GM19372 (cell line): ENCODE results near the gene CAD.

ENCODE experiments used
- ATAC-seq: cut with Tn5 transposase; IDR thresholded peaks from one replicate; pipeline ENCODE4 v1.9.1; 2021; ENCODE audit warnings: mild to moderate bottlenecking, low read depth, moderate library complexity; ENCODE audit not compliant: unreplicated experiment

Gene CAD

DNA sequence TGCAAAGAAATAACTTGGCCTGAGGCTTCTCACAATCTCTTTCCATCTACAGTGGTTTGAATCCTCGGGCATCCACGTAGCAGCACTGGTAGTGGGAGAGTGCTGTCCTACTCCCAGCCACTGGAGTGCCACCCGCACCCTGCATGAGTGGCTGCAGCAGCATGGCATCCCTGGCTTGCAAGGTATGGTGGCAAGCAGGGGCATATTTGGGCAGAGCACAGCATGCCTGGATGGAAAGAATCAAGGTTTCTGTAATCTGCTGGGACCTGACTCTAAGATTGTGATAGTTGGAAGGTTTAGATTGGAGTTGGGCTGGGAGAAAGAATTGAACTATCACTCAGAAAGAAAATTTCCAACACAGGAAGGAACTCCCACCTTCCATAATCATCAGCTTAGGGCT lies 4.0 kb downstream of the CAD start:
- ATAC-seq, result no peak

- no peak for ATAC-seq
Observed at GRCh38 chr2:27222407-27222806, 5.2 kb downstream of the CAD start.

DNA sequence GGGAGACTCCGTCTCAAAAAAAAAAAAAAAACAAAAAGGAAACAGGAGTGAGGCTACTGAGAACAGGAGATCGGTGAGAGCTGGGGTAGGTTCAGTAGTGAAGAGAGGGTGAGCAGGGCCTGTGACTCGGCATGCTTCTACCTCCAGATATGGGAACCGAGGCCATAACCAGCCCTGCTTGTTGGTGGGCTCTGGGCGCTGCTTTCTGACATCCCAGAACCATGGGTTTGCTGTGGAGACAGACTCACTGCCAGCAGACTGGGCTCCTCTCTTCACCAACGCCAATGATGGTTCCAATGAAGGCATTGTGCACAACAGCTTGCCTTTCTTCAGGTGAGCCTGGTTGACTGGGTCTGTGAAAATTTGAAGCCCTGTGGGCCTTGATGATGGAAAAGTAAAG lies 6.2 kb downstream of the CAD start:
- no peak for ATAC-seq

DNA sequence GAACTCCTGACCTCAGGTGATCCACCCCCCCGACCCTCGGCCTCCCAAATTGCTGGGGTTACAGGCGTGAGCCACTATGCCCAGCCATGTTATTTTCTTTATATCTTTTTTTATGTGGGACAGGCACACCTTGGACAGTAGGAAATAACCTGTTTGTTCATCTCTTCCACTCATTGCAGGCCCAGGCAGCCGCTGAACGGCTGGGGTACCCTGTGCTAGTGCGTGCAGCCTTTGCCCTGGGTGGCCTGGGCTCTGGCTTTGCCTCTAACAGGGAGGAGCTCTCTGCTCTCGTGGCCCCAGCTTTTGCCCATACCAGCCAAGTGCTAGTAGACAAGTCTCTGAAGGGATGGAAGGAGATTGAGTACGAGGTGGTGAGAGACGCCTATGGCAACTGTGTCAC lies 8.4 kb downstream of the CAD start:
- ATAC-seq, result no peak

- no peak for ATAC-seq
Observed at GRCh38 chr2:27227501-27227900, 10.3 kb downstream of the CAD start.

DNA sequence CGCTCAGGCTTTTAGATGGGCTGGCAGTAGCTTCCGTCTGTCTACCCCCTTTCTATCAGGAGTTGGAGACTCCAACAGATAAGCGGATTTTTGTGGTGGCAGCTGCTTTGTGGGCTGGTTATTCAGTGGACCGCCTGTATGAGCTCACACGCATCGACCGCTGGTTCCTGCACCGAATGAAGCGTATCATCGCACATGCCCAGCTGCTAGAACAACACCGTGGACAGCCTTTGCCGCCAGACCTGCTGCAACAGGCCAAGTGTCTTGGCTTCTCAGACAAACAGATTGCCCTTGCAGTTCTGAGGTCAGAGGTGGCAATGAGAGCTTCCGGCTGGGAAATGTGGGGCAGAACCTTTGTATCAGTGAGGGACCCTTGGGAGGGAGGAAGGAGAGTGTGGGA lies 14.8 kb downstream of the CAD start:
- ATAC-seq, result no peak

DNA sequence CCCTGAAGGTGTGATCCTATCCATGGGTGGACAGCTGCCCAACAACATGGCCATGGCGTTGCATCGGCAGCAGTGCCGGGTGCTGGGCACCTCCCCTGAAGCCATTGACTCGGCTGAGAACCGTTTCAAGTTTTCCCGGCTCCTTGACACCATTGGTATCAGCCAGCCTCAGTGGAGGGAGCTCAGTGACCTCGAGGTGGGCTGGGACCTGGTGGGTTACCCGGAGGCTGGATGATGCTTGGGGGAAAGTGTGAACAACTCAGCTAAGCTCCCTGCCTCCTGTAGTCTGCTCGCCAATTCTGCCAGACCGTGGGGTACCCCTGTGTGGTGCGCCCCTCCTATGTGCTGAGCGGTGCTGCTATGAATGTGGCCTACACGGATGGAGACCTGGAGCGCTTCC lies 16.2 kb downstream of the CAD start:
- ATAC-seq, result no peak

DNA sequence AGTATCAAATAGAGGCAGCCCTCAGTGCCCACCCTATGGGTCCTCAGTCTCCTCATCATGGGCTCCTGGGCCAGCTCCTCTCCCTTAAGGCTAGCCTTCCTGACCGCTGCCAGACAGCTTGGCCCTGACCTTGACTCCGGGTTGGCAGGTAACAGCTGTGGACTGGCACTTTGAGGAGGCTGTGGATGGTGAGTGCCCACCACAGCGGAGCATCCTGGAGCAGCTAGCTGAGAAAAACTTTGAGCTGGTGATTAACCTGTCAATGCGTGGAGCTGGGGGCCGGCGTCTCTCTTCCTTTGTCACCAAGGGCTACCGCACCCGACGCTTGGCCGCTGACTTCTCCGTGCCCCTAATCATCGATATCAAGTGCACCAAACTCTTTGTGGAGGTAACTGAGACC lies 19.0 kb downstream of the CAD start:
- ATAC-seq, result no peak

DNA sequence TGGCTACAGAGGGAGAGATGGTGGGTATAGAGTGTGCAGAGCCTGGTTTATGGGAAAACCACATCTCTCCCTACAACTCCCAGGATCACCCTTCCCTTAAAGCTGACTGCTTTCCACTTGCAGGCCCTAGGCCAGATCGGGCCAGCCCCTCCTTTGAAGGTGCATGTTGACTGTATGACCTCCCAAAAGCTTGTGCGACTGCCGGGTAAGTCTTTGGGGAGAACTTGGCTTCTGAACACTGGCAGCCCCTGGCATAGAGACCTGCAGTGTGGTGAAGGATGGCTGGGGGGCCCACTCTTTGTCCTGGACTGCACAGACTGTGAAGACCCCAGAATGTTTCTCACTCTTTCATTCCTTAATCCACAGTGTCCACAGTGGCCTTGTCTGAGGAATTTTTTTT lies 19.5 kb downstream of the CAD start:
- no peak for ATAC-seq

DNA sequence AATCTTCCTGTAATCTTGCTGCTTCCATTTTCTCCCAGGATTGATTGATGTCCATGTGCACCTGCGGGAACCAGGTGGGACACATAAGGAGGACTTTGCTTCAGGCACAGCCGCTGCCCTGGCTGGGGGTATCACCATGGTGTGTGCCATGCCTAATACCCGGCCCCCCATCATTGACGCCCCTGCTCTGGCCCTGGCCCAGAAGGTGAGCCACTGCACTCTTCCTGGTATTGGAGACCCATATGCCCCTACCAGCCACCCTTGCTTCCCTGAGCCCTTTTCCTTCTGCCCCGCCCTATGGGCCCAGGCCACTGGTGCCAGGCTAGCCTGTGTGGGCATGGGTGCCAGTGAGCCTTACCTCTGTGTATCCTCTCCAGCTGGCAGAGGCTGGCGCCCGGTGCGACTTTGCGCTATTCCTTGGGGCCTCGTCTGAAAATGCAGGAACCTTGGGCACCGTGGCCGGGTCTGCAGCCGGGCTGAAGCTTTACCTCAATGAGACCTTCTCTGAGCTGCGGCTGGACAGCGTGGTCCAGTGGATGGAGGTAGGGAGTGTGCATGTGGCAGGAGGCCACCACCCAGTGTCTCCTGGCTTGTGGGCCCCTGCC lies 20.3 kb downstream of the CAD start:
- no peak for ATAC-seq

- no peak for ATAC-seq
Observed at GRCh38 chr2:27238976-27239375, 21.8 kb downstream of the CAD start.

DNA sequence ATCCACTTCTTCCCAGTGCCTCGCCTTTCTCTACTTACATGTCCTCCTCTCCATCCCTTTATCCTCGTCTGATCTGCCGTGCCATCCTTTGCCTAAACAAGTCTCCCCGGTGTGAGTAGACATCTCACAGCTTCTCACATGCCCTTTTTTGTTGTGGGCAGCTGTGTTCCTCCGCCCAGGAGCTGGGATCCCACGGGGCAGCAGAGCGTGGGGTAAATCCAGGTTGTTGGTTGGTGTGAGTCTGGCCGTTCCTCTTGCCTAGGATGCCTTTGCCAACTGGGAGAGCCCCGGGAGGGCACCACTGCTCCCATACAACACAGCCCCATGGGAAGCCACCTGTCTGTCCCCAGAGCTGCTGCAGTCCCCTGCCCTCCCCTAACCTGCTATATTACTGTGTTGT lies 23.2 kb downstream of the CAD start:
- ATAC-seq, result no peak

DNA sequence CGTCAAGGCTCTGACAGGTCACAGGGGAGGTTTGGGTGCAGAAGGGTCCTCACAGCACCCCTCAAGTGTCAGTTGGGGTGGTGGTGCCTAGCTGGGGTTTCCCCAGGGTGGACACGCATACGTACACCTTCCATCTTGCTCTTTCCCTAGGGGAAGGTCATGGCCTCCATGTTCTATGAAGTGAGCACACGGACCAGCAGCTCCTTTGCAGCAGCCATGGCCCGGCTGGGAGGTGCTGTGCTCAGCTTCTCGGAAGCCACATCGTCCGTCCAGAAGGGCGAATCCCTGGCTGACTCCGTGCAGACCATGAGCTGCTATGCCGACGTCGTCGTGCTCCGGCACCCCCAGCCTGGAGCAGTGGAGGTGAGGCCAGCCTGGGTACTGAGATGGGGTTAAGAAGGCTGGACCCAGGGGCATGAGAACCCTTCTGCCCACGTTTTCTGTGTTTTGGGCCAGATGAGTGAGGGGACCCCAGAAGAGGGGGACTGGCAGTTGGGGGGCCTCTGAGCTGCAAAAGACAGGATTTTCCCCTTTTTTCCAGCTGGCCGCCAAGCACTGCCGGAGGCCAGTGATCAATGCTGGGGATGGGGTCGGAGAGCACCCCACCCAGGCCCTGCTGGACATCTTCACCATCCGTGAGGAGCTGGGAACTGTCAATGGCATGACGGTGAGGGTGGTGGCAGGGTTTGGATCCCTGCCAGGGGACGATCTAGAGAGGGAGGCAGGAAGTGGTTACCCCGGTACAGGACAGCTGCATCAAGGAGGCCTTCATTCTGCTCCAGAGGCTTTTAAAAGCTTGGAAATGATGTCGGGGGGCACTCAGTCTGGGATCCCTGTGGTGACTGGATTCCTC lies 24.8 kb downstream of the CAD start:
- no peak for ATAC-seq

GRCh38 chr2:27242614-27242951 lies 25.4 kb downstream of the CAD start:
- ATAC-seq, result no peak

GRCh38 chr2:27243391-27244130 lies 26.4 kb downstream of the CAD start:
- ATAC-seq, result no peak

- ATAC-seq, result no peak
Observed at GRCh38 chr2:27245116-27245515, 27.9 kb downstream of the CAD start.

- ATAC-seq, result no peak
Observed at GRCh38 chr2:27245626-27246025, 28.5 kb downstream of the CAD start.

GRCh38 chr2:27247893-27248292 lies 30.7 kb downstream of the CAD start:
- ATAC-seq, result no peak

- ATAC-seq, result no peak
Observed at GRCh38 chr2:27249159-27249890, 32.2 kb downstream of the CAD start.

- no peak for ATAC-seq
Observed at GRCh38 chr2:27249891-27250651, 32.9 kb downstream of the CAD start.
